Ascending aorta (tissue), 2 donors: ENCODE results near the gene SLC44A1. TPM values are rescaled to one million over a fixed set of nuclear protein-coding genes. Genes with fewer than 3 reads are reported as not detected.

Source experiments
- DNase-seq, 2 donors: peaks; one replicate each; pipeline ENCODE4 v3.0.0-alpha.2; 2019; ENCODE audit warnings: low spot score in 2 of 2
- H3K27ac ChIP-seq, 2 donors: fragments of 200-600 bp; sonication (generic); one replicate each; pipeline ENCODE4 v1.5.1; 2016 to 2017; ENCODE audit warnings: mild to moderate bottlenecking in 1 of 2
- H3K27me3 ChIP-seq: fragments of 200-600 bp; sonication (generic); one replicate; pipeline ENCODE4 v1.5.1; 2017
- H3K36me3 ChIP-seq, 2 donors: fragments of 200-600 bp; sonication (generic); one replicate each; pipeline ENCODE4 v1.5.1; 2016
- H3K4me1 ChIP-seq, 2 donors: fragments of 200-600 bp; sonication (generic); one replicate each; pipeline ENCODE4 v1.5.1; 2016 to 2017; ENCODE audit warnings: mild to moderate bottlenecking in 1 of 2
- H3K4me3 ChIP-seq, 2 donors: fragments of 200-600 bp; sonication (generic); one replicate each; pipeline ENCODE4 v1.5.1; 2016 to 2017; ENCODE audit warnings: mild to moderate bottlenecking in 1 of 2
- H3K9me3 ChIP-seq, 2 donors: fragments of 200-600 bp; sonication (generic); one replicate each; pipeline ENCODE4 v1.5.1; 2016
- CTCF ChIP-seq, 3 experiments: fragments of 200-600 bp in 2 of 3; fragments of 450-650 bp in 1 of 3; sonication (generic) in 2 of 3; IDR thresholded peaks; one replicate each; pipeline ENCODE4 v1.5.1; 2016 to 2019; ENCODE audit warnings: antibody characterized with exemption in 3 of 3, mild to moderate bottlenecking in 1 of 3, moderate library complexity in 1 of 3
- intact Hi-C: fragments of 100-400 bp; cut with DNase I; formaldehyde crosslinking; loops from one replicate; pipeline ENCODE4 v1.15.1; 2023
- total RNA-seq: library from RNA; depleted of rRNA; stranded (reverse); fragments of >200 nt; gene quantifications from one replicate; pipeline ENCODE4 v1.1.0, GENCODE V29; 2016

The SLC44A1 gene
- total RNA-seq, 1 donor from 2014 or later = 26.5 TPM

DNA sequence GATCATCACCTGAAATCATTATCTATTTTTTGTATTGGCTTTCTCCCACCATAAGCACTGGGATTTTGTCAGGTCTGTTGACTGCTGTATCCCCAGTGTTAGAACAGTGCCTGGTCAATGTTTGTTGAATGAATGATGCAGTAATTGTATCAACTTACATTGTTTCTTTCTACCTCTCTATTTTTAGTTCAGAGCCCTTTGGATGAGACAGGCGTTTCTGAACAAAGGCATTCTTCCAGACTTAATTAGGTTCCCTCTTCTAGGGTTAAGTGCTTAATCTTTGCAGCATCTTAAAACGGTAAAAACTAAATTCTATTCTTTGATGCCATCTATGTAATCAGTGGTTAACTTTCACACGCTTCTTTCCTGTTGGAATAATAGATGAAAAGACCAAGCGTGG, 26.3 kb downstream of the SLC44A1 start:
- no peaks in the 10 kb centered on the region for H3K9me3 ChIP-seq
- intact Hi-C loops = no loop called here
- H3K27ac ChIP-seq = no peak overlapping the region
- DNase-seq = no peak
- no peaks in the 10 kb centered on the region for H3K4me1 ChIP-seq
- TF ChIP-seq CTCF (IDR thresholded peaks at IDR 0.05) = no peak
- H3K36me3 ChIP-seq = no peaks in the 10 kb centered on the region
- no peaks in the 10 kb centered on the region for H3K27me3 ChIP-seq
- no peak overlapping the region for H3K4me3 ChIP-seq

DNA sequence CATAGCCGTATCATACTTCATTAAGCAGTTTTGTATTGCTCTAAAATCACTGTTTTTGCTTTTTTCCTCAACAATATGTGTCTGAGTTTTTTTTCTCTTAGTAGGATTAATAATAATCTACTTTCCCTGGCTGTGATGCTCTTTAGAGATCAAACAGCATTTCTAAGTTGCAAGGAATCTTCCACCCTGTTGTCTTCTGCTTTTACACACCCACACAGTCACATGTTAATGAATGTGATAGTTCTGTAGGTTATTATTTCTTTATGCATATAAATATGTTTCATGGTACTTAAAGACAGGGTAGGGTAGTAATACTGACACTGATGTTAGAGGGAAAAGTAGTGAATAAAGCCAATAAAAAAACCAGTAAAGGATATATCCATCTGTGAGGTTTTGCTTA, 29.3 kb downstream of the SLC44A1 start:
- Histone ChIP-seq H3K27me3 (no peaks in the 10 kb centered on the region), H3K4me1 (no peaks in the 10 kb centered on the region), H3K9me3 (no peaks in the 10 kb centered on the region), H3K4me3 (no peak overlapping the region), H3K27ac (no peak overlapping the region), H3K36me3 (no peaks in the 10 kb centered on the region)
- no peak for TF ChIP-seq CTCF (IDR thresholded peaks at IDR 0.05)
- DNase-seq = no peak
- intact Hi-C loops = no loop called here

DNA sequence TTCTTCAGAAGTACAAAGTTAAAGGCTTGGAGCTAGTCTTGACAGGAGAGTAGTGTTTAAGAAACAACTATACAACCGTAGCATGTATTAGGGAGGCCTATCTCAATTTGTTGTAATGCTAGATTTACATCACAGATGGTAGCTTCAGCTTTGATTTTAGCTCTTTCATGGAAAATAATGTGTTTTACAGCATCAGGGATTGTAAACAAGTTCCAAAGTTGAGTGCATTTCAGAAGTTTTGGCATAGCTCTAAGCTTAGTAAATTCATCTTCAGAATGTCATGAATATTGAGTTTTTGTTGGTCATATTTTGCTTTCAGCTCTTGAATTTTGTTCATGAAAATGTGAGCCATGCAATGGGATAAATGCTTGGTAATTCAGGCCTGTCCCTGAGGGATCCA, 30.7 kb downstream of the SLC44A1 start:
- intact Hi-C loops = no loop called here
- H3K4me3 ChIP-seq = no peak overlapping the region
- H3K9me3 ChIP-seq = no peaks in the 10 kb centered on the region
- TF ChIP-seq CTCF (IDR thresholded peaks at IDR 0.05) = no peak
- no peaks in the 10 kb centered on the region for H3K27me3 ChIP-seq
- H3K36me3 ChIP-seq = no peaks in the 10 kb centered on the region
- H3K4me1 ChIP-seq = no peaks in the 10 kb centered on the region
- no peak for DNase-seq
- no peak overlapping the region for H3K27ac ChIP-seq

DNA sequence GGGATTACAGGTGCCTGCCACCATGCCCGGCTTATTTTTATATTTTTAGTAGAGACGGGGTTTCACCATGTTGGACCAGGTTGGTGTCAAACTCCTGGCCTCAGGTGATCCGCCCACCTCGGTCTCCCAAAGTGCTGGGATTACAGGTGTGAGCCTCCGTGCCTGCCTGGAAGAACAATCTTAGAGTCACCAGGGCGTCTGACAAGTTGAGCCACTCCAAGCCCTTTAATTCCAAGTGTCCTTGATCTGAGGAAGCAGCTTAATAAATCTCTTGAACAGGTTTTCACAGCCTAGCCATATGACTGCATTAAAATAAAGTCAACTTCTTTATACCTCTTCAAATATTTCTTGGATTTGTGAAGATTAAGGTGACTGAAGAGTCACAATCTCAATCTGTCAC, 31.5 kb downstream of the SLC44A1 start:
- DNase-seq = no peak
- Histone ChIP-seq H3K9me3 (no peaks in the 10 kb centered on the region), H3K27ac (no peak overlapping the region), H3K27me3 (no peaks in the 10 kb centered on the region), H3K4me1 (no peaks in the 10 kb centered on the region), H3K36me3 (no peaks in the 10 kb centered on the region), H3K4me3 (no peak overlapping the region)
- intact Hi-C loops = loop anchor here (2.0 kb wide), 1 partner anchor 15 kb away; no protein-coding TSS in a partner anchor
- no peak for TF ChIP-seq CTCF (IDR thresholded peaks at IDR 0.05)

DNA sequence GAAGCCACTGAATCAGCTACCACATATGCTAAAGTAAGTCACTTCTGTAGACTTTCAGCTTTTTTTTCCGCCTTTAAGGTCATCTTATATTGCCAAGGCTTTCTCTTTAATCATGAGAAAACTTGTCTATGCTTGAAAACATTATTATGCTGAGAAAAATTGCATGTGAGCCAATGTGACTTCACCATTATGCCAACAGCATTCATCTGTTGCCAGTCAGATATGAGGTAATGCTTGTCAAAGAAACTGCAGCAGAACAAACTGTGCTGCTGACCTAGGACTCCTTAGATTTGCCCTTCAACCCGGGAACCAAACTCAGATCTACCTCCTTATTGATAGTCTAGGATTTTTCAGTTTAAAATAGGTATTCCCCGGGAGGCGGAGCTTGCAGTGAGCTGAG, 34.3 kb downstream of the SLC44A1 start:
- no peak overlapping the region for H3K27ac ChIP-seq
- intact Hi-C loops = no loop called here
- no peak for DNase-seq
- H3K36me3 ChIP-seq = no peaks in the 10 kb centered on the region
- TF ChIP-seq CTCF (IDR thresholded peaks at IDR 0.05) = no peak
- no peak overlapping the region for H3K4me3 ChIP-seq
- H3K4me1 ChIP-seq = no peaks in the 10 kb centered on the region
- no peaks in the 10 kb centered on the region for H3K9me3 ChIP-seq
- H3K27me3 ChIP-seq = no peaks in the 10 kb centered on the region

- H3K27me3 ChIP-seq = no peaks in the 10 kb centered on the region
- no peaks in the 10 kb centered on the region for H3K36me3 ChIP-seq
- H3K9me3 ChIP-seq = no peaks in the 10 kb centered on the region
- intact Hi-C loops = no loop called here
- no peaks in the 10 kb centered on the region for H3K4me1 ChIP-seq
- DNase-seq = no peak
- no peak for TF ChIP-seq CTCF (IDR thresholded peaks at IDR 0.05)
- H3K27ac ChIP-seq = no peak overlapping the region
- no peak overlapping the region for H3K4me3 ChIP-seq
Measured at GRCh38 chr9:105280691-105281090, 36.2 kb downstream of the SLC44A1 start.
